HG03457 (cell line): ENCODE measurements around the gene OSBPL10.
"Not testable (repeated sequence)": the region's sequence is repeated elsewhere in the genome, so short reads cannot be mapped to it uniquely, and the experiment has no call there.

Source experiments
- ATAC-seq: cut with Tn5 transposase; IDR thresholded peaks from one replicate; pipeline ENCODE4 v1.9.1; 2021; ENCODE audit warnings: moderate number of reproducible peaks; ENCODE audit not compliant: unreplicated experiment

OSBPL10 gene

GRCh38 chr3:31860642-31861041 lies 120.4 kb downstream of the OSBPL10 start:
- ATAC-seq, result not testable (repeated sequence)

GRCh38 chr3:31859245-31859644 lies 121.8 kb downstream of the OSBPL10 start:
- ATAC-seq, result no peak

- no peak for ATAC-seq
These were observed 122.6 kb downstream of the OSBPL10 start for GRCh38 chr3:31858439-31858838.

GRCh38 chr3:31853580-31853979 lies 127.5 kb downstream of the OSBPL10 start:
- no peak for ATAC-seq

- no peak for ATAC-seq
These were observed 129.8 kb downstream of the OSBPL10 start for GRCh38 chr3:31851278-31851677.

GRCh38 chr3:31848911-31849310 lies 132.2 kb downstream of the OSBPL10 start:
- no peak for ATAC-seq

- ATAC-seq, result no peak
These were observed 132.8 kb downstream of the OSBPL10 start for GRCh38 chr3:31848163-31848818.

- ATAC-seq, result no peak
These were observed 133.3 kb downstream of the OSBPL10 start for GRCh38 chr3:31847760-31848159.

GRCh38 chr3:31841515-31841914 lies 139.5 kb downstream of the OSBPL10 start:
- ATAC-seq, result no peak

GRCh38 chr3:31840252-31840651 lies 140.8 kb downstream of the OSBPL10 start:
- no peak for ATAC-seq

GRCh38 chr3:31839144-31839917 lies 141.7 kb downstream of the OSBPL10 start:
- no peak for ATAC-seq

GRCh38 chr3:31836131-31837075 lies 144.7 kb downstream of the OSBPL10 start:
- no peak for ATAC-seq

GRCh38 chr3:31833391-31834190 lies 147.5 kb downstream of the OSBPL10 start:
- ATAC-seq, result no peak

- ATAC-seq, result no peak
These were observed 148.5 kb downstream of the OSBPL10 start for GRCh38 chr3:31832551-31832950.

GRCh38 chr3:31831591-31831990 lies 149.5 kb downstream of the OSBPL10 start:
- no peak for ATAC-seq

- ATAC-seq, result no peak
These were observed 151.1 kb downstream of the OSBPL10 start for GRCh38 chr3:31829826-31830426.

- ATAC-seq, result no peak
These were observed 152.1 kb downstream of the OSBPL10 start for GRCh38 chr3:31829010-31829409.

- no peak for ATAC-seq
These were observed 153.1 kb downstream of the OSBPL10 start for GRCh38 chr3:31828007-31828406.

GRCh38 chr3:31823184-31823583 lies 157.9 kb downstream of the OSBPL10 start:
- ATAC-seq, result no peak

GRCh38 chr3:31821118-31821517 lies 159.9 kb downstream of the OSBPL10 start:
- ATAC-seq, result no peak
